ENCODE results near the gene REG1B.

Gene REG1B, protein sequence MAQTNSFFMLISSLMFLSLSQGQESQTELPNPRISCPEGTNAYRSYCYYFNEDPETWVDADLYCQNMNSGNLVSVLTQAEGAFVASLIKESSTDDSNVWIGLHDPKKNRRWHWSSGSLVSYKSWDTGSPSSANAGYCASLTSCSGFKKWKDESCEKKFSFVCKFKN

GRCh38 chr2:79087785-79088364, at the start of gene REG1B:
REG1B (minus strand) TSS chr2:79087993; CDS start chr2:79087612, 381 bp downstream.
- DNase-seq = no peak

DNA sequence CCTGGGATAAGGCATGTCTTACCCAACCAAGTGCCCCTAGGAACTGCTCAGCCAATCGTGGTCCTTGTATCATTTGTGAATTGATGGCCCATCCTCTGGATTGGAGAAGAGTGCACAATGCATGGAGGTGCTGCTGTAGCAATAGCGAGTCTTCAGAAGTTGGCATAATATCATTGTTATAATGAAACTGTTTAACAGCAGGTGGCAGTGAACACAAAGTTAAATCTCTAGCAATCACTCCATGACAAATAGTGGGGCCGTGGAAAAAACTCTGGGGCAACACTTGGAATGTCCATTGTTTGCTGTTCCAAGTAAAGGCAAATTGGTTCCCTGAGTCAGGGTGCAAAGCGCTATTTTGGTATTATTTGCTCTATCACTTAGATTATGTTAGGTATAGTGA, 43.9 kb upstream of the REG1B start:
- no peak for DNase-seq

GRCh38 chr2:79129804-79130203, 42.0 kb upstream of the REG1B start:
- DNase-seq = no peak

- no peak for DNase-seq
These were observed 41.5 kb upstream of the REG1B start for GRCh38 chr2:79129260-79129659.

DNA sequence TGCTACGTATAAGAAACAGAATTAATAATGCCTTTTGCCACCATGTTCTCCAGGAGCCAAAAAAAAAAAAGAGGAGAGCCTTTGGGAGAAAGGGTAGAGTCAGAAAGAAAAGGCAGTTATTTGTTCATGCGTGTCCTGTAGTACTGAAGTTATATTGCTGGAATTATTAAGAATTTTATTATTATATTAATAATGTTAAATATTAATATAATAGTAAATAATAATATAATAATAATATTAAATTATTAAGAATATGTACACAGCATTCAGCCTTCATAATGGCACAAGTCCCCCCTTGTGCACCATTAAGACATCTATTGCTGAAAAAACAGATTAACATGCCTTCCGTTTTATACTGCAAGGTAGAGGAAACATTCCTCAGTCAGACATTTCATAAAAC, 40.6 kb upstream of the REG1B start:
- no peak for DNase-seq

- no peak for DNase-seq
These were observed 37.9 kb upstream of the REG1B start for GRCh38 chr2:79125721-79125985.

- no peak for DNase-seq
These were observed 37.3 kb upstream of the REG1B start for GRCh38 chr2:79124907-79125720.

DNA sequence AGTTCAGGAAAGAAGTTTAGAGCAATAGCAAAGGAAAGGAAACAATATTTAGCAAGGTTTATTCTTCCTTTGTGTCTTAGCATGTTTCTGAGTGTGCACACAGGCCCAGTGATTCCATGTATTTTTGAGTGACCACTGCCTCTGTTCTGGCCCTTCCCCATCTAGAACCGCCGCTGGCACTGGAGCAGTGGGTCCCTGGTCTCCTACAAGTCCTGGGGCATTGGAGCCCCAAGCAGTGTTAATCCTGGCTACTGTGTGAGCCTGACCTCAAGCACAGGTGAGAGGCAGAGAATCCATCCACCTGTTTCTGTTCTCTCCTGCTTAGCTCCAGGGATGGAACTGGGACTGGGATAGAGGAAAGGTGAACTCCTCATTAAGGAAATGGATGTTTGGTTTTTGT, 34.9 kb upstream of the REG1B start:
- no peak for DNase-seq

DNA sequence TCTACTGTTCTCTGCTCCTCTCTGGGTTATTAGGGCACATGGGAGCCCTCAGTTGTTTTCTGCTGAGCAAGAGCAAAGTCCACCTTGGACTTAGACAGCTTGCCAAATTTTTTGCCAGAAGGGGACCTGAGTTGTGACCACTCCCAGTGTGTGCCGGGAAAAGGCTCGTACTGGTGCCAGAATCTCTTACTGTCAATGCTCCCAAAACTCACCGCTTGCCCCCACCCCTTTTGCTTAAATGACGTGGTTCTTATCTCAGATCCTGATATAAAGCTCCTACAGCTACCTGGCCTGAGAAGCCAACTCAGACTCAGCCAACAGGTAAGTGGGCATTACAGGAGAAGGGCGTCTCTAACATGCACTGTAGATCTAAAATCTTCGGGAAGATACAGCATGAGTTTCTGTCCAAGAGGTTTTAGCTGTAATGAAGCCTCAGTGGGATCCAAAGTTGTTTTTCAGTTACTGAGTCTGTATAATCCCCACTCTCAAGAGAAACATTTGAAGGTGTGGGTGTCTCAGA, 32.5 kb upstream of the REG1B start, which contains the start of gene REG1A:
Gene REG1A (plus strand): TSS at position 295 of the 520 bp plus-strand sequence. CDS start 374 bp downstream, outside the sequence.
- DNase-seq = no peak

- no peak for DNase-seq
These were observed 29.5 kb upstream of the REG1B start for GRCh38 chr2:79116997-79117928.

DNA sequence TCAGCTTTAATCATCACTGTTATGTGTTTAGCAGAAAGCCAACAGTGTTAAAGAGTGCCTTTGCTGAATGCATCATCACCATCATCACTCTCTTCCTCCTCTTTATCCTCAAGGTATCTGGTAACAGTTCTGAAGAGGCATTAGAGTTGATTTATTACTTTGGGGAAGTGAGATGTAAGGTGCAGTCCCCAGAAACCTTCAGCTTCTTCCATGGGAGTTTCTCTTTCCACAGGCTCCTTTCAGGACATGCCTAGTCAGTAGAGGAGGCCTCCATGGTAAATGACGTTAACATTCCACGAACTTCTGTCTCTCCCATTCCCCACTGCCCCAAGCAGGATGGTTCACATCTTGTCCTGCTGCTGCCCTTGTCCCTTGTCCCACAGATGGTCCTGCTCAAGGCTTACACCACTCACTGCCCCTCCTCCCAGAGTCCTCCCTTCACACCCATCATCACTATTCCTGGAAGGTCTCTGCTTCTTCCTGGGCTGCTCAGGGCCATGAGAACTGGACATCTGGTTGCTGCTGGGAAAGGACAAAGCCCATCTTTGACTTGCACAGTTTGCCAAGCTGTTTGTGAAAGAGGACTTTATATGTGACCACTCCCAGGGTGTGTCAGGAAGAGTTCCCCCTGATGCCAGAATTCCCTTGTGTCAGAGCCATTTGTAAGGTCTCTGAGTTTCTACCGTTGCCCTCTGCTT, 27.2 kb upstream of the REG1B start:
- no peak for DNase-seq

DNA sequence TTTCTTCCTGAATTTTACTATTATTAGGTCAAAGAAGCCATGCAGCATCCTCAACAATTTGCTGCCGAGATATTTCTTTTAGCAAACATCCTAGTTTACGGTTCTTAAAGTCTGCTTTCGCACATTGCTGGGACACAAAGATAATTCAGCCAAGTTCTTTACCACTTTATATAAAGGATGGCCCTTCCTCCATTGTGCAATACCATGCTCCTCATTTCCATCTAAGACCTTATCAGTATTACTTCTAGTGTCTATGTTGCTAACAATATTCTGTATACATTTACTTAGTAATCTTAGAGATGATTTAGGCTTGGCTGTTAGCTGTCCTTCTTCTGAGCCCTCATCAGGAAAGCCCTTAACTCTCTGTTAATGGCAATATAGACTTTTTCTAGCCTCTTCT, 24.5 kb upstream of the REG1B start:
- DNase-seq = no peak

- DNase-seq = no peak
These were observed 17.5 kb upstream of the REG1B start for GRCh38 chr2:79105259-79105658.

DNA sequence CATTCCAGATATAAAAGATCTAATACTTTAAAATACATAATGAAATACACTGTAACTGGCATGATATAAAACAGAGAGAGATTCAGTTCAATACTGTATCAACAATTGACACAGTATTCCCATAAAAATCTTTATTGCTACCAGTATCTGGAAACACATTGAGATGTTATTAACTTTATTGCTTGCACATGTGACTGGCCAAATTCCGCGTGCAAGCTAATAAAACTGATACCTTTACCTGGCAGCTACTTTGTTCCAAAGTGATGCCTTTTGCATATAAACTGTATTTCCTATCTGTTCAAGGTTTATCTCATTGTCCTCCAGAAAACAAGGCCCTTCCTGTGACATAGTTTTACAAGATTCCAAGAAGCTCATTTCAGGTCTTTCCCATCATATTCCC, 15.4 kb upstream of the REG1B start:
- DNase-seq = no peak

- no peak for DNase-seq
These were observed 13.2 kb upstream of the REG1B start for GRCh38 chr2:79101024-79101423.

DNA sequence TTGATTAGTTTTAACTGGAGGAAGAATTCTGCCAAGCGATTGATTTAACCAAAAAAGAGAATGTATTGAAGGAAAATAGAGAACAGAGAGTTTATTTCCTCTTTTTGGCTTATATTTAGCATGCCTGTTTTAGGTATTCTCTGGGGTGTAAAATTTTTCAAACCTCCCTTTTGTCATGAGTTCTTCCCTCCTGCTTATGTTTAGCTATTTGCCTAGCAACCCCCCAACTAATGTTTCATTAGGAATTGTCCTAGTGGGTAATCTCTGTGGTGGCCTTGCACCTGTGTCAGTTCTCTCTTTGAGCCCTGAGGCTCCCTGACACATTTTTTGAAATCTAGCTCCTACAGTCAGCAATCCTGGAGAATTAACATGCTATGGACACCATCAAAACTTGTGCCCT, 12.5 kb upstream of the REG1B start:
- DNase-seq = no peak

GRCh38 chr2:79099140-79099686, 11.4 kb upstream of the REG1B start:
- no peak for DNase-seq

DNA sequence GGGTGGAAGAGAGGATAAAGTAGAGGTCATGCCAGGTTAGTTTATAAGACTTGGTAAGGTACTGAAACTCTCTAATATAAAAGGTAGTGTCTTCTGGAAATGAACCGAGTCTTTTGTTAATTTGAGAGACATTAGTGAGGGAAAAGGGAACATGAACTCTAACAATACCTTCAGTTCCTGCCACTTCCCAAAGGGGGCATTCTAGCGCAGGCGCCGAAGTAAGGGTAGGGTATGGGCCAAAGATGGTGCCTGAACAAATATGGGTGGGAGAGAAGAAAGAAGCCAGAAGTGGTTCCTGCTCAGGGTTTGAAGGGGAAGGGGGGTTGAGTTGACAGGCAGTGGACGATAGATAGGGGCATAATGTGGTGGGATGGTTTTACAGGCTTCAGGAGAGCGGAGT, 10.1 kb upstream of the REG1B start:
- DNase-seq = no peak

- no peak for DNase-seq
These were observed 2.9 kb upstream of the REG1B start for GRCh38 chr2:79090693-79091092.

DNA sequence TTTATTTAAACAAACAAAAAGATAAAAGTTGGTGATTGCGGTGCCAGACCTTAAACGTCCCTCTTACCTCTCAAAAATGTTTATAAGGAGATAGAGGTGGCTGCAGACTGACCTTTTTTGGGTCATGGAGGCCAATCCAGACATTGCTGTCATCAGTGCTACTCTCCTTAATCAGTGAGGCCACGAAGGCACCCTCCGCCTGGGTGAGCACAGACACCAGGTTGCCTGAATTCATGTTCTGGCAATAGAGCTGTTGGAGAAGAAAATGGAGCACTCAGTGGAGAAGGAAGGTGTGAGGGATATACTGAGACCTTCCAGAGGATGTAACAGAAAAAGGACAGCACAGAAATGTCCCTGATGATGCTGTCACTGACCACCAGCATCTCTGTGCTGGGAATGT, 1.5 kb downstream of the REG1B start:
- no peak for DNase-seq

DNA sequence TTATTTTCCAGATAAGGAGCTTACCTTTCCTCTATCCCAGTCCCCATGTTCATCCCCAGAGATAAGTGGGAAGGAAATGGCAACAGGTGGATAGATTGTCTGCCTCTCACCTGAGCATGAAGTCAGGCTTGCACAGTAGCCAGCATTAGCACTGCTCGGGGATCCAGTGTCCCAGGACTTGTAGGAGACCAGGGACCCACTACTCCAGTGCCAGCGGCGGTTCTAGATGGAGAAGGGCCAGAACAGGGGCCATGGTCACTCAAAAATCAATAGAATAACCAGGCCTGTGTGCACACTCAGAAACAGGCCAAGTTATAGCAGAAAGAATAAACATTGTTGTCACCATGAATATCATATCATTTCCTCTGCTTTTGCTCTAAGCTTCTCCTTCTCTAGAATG, 2.4 kb downstream of the REG1B start:
- DNase-seq = no peak

GRCh38 chr2:79084495-79085135, 3.2 kb downstream of the REG1B start:
- DNase-seq = no peak

Measured in activated CD4-positive, alpha-beta T cell treated with anti-CD3 and anti-CD28 coated beads for 48 hours (primary cell).